Natural killer cell treated with Interleukin-12 subunit alpha and Interleukin-12 subunit beta and Interleukin-15 and Interleukin-18, amount 100 ng/mL, for 72 hours (primary cell): ENCODE results near the gene SREBF2. TPM values are rescaled to one million over a fixed set of nuclear protein-coding genes. Genes with fewer than 3 reads are reported as not detected.

ENCODE experiments used
- ATAC-seq, 2 donors: fragments of 150-1000 bp; cut with Tn5 transposase in 1 of 2; sonication (Bioruptor Pico), chemical (Tn5 transposase) in 1 of 2; 2 replicates each; pipeline ENCODE4 v1.10.0; 2021
- DNase-seq: peaks from one replicate; pipeline ENCODE4 v3.0.0; 2022; ENCODE audit warnings: low spot score
- H3K27ac Mint-ChIP-seq, 2 donors: 1 replicate in 1 of 2; 2 replicates in 1 of 2; pipeline ENCODE4 v1.8.0; 2022; ENCODE audit warnings: mixed read lengths in 2 of 2, mild to moderate bottlenecking in 1 of 2, moderate library complexity in 1 of 2
- H3K27me3 Mint-ChIP-seq, 2 donors: 1 replicate in 1 of 2; 2 replicates in 1 of 2; pipeline ENCODE4 v1.8.0; 2022; ENCODE audit warnings: mixed read lengths in 2 of 2
- H3K36me3 Mint-ChIP-seq: one replicate; pipeline ENCODE4 v1.8.0; 2022; ENCODE audit warnings: mixed read lengths
- H3K4me1 Mint-ChIP-seq, 2 donors: 1 replicate in 1 of 2; 2 replicates in 1 of 2; pipeline ENCODE4 v1.8.0; 2022; ENCODE audit warnings: low read depth in 2 of 2, mixed read lengths in 2 of 2, mild to moderate bottlenecking in 1 of 2
- H3K4me3 Mint-ChIP-seq: one replicate; pipeline ENCODE4 v1.8.0; 2022; ENCODE audit warnings: mixed read lengths
- H3K9me3 Mint-ChIP-seq: 2 replicates; pipeline ENCODE4 v1.8.0; 2022; ENCODE audit warnings: mixed read lengths
- total RNA-seq, 2 donors: library from RNA; stranded (reverse); gene quantifications; one replicate each; pipeline ENCODE4 v1.2.3, GENCODE V29; 2022

Gene SREBF2
- total RNA-seq, 2 donors from 2014 or later: 205 to 211 TPM

DNA sequence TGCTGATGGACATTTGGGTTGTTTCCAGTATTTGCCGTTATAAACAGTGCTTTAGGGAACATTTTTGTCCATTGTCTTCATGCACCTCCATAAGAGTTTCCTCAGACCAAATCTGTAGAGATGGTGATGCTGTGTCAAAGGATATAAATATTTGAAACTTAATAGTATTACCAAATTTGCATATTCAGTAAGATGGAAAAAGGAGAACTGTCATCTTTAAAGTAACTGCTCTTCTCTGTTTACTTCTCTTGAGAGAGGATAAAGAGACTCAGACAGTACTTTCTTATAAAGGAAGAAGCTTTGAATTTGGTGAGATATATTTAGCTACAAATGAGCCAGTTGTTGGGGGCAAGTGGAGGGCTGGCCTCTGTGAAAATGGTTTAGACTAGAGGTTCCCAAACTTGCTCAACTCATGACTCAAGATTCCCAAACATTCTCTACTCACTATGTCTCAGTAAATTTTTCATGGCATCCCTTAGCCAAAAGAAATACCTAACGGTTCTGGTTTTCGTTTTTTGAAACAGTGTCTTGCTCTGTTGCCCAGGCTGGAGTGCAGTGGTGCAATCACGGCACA is 55.8 kb downstream of the SREBF2 start:
- H3K27me3 Mint-ChIP-seq: no peaks in the 10 kb centered on the region
- peaks cover 18% of the 10 kb centered on the region for H3K36me3 Mint-ChIP-seq
- no peak overlapping the region for H3K4me3 Mint-ChIP-seq
- no peak for DNase-seq
- no peaks in the 10 kb centered on the region for H3K4me1 Mint-ChIP-seq
- ATAC-seq: no peak
- H3K27ac Mint-ChIP-seq: no peak overlapping the region
- no peaks in the 10 kb centered on the region for H3K9me3 Mint-ChIP-seq

DNA sequence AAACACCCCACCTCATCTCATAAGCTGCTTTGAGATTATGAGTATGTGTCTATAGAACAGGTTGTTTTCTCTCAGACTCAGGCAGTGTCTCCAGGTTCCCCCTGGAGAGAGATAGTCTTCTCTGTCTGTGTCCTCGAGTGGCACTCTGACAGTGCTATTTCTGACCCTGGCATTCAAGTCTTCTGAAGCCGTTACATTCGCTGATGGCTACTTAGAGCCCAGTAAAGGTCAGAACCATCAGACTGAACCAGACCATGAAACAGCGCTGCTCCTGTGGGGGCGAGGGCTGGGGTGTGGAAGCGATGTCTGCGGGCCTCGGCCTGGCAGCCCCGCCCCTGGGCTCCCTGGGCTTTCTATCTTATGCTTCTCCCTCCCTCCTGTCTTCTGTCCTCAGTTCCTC is 58.5 kb downstream of the SREBF2 start:
- no peak for ATAC-seq
- no peaks in the 10 kb centered on the region for H3K9me3 Mint-ChIP-seq
- no peak overlapping the region for H3K27ac Mint-ChIP-seq
- H3K4me1 Mint-ChIP-seq: no peaks in the 10 kb centered on the region
- H3K4me3 Mint-ChIP-seq: no peak overlapping the region
- peaks cover 18% of the 10 kb centered on the region for H3K36me3 Mint-ChIP-seq
- no peak for DNase-seq
- no peaks in the 10 kb centered on the region for H3K27me3 Mint-ChIP-seq

DNA sequence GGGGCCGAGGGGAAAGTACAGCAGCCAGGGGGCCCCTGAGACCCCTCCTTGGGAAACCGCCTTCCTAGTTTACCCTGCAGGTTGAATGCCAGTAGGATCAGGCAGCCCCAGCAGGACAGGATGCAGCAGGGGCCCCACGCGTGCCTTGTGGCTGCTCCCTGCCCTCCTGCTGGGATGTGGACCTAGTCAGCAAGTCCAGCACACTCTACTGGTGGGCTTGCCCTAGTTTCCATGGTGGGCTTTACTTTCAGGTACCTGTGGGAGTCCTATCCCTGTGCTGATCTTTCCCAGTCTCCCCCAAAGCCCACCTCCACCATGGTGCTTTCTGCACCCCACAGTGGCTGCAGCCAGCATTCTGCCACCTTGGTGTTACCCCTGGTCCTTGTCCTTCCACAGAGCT is 59.8 kb downstream of the SREBF2 start:
- peaks cover 0 to 3% of the 10 kb centered on the region in 2 donors for H3K4me1 Mint-ChIP-seq
- peak overlapping the region in 1 of 2 donors; percentile 67 for H3K27ac Mint-ChIP-seq
- H3K36me3 Mint-ChIP-seq: peaks cover 13% of the 10 kb centered on the region

DNA sequence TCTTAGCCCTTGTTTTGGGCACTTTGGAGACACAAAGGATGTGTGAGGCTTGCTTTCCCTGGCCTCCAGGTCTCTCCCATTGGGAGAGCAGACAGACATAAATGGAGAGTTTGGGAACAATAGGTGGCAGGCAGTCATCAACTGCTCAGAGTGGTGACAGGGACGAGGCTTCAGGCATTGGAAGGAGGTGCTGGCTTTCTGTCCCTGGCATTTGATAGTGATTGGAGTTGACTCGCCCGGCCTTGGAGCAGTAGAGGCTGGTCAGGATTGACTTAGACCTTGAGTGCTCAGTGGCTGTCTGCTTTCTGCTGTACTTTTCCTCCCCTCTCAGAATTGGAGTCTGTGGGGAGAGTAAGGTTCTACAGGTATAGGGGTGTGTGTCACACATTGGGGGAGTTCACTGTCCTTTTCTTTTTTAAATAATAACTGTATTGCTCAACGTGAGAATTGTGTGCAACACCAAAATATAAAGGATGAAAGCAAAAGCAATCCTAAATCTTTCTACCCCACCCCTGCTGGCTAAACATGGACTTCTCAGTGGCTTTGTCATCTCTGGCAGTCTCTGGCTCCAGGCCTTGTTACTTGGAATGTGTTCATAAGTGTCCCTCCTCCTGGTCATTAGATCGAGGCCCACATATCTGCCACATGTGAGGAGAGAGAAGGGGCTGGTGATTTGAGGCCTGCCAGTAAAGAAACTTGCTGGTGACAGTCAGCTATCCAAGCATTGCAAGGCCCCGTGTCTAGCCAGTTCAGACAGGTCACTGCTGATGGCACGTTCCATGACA is 60.9 kb downstream of the SREBF2 start:
- Mint-ChIP-seq H3K27ac (no peak overlapping the region), H3K9me3 (no peaks in the 10 kb centered on the region), H3K27me3 (no peaks in the 10 kb centered on the region), H3K36me3 (peaks cover 5% of the 10 kb centered on the region), H3K4me3 (no peak overlapping the region), H3K4me1 (peaks cover 0 to 3% of the 10 kb centered on the region in 2 donors)
- DNase-seq: no peak
- no peak for ATAC-seq

More for the DNA sequence above, 59.8 kb downstream of the SREBF2 start:
- H3K9me3 Mint-ChIP-seq: no peaks in the 10 kb centered on the region
- DNase-seq (no peak), ATAC-seq (no peak)
- H3K4me3 Mint-ChIP-seq: no peak overlapping the region
- no peaks in the 10 kb centered on the region for H3K27me3 Mint-ChIP-seq

DNA sequence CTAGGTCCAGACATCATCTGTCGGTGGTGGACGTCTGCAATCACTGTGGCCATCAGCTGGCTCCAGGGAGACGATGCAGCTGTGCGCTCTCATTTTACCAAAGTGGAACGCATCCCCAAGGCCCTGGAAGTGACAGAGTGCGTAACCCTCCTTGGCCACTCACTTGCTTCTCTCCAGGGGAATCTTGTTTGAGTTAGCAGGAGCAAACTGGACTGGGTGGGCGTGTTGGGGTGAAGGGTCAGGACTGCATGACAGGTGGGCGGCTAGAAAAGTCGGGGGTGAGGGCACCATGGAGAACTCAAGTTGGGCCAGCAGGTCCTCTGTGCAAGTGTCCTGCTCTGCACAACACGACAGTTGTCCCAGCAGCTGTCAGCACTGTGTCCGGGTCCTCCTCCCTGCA is 65.7 kb downstream of the SREBF2 start:
- Mint-ChIP-seq H3K36me3 (no peaks in the 10 kb centered on the region), H3K4me3 (no peak overlapping the region), H3K4me1 (peaks cover 0 to 3% of the 10 kb centered on the region in 2 donors), H3K9me3 (no peaks in the 10 kb centered on the region), H3K27ac (no peak overlapping the region), H3K27me3 (no peaks in the 10 kb centered on the region)
- ATAC-seq: no peak
- no peak for DNase-seq

DNA sequence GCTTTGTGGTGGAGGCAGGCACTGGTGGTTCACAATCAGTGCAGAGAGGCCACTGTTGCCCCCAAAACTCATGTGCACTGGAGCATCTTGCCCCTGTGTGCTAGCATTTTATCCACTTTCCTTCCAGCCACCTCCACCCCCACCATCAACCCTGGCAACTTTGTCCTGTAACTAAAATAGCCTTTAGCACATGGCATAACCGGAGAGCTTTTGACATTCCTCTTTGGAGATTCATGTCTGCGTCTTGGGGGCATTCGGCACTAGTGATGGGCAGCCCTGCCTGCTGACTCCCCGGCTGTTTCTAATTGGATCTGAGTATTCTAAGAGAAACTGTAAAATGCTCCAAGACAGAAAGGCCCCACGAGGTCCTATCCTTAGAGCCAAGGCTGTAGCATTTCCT is 66.2 kb downstream of the SREBF2 start:
- Mint-ChIP-seq H3K4me1 (peaks cover 0 to 3% of the 10 kb centered on the region in 2 donors), H3K4me3 (no peak overlapping the region), H3K9me3 (no peaks in the 10 kb centered on the region), H3K36me3 (no peaks in the 10 kb centered on the region), H3K27me3 (no peaks in the 10 kb centered on the region), H3K27ac (no peak overlapping the region)
- peak; percentile 44 for DNase-seq
- no peak for ATAC-seq

DNA sequence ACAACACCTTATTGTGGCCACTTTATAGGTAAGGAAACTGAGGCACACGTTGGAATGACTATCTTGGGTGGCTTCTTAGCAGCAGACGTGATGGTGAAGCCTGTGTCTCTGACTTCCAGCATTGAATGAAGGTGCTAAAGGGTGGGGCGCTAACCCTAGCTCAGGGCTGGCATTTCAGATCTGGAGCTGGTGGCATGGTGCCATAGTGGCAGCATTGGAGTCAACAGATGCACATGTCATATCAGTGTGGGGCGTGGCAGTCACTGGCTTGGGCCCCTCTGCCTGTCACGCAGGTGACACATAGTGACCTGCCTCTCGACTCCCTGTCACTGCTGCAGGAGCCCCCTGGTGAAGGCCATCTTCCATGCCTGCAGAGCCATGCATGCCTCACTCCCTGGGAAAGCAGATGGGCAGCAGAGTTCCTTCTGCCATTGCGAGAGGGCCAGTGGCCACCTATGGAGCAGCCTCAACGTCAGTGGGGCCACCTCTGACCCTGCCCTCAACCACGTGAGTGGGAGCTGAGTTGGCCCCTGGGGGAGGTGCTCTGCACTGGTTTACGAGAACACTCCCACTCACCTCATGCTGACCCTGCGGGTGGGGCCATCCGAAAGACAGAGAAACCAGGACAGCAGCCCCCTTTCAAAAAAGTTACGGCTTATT is 67.2 kb downstream of the SREBF2 start:
- no peak overlapping the region for H3K4me3 Mint-ChIP-seq
- no peak overlapping the region for H3K27ac Mint-ChIP-seq
- H3K36me3 Mint-ChIP-seq: no peaks in the 10 kb centered on the region
- H3K4me1 Mint-ChIP-seq: peaks cover 0 to 3% of the 10 kb centered on the region in 2 donors
- no peaks in the 10 kb centered on the region for H3K9me3 Mint-ChIP-seq
- ATAC-seq (no peak), DNase-seq (no peak)
- H3K27me3 Mint-ChIP-seq: no peaks in the 10 kb centered on the region

DNA sequence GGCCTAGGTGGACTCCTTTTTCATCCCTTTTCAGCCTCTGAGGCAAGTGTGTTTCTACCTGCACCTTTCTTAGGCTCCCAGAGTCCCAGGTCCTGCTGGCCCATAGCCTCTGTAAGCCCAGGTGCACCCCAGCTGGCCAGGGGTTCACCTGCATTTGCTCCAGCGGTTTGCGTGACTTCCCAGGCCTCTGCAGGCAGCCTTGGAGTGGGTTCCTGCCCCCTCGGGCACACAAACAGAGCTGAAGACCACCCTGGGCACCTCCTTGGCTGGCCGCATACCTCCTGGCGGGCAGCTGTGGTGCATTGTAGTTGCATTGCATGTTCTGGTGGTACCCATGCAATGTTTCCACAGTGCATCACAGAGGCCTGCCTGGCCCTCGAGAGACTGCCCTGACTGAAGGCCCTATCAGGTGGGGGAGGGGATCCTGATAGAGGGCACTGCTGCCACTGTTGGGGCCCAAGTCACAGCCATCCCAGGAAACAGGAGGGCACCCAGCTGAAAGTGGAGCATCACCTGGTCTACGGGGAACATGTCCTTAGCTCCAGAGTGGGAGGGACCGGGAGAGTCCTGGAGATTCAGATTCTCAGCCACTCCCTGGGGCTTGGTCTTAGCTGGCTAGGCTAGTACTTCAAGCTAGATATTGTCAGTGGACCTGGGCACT is 67.9 kb downstream of the SREBF2 start:
- no peaks in the 10 kb centered on the region for H3K9me3 Mint-ChIP-seq
- H3K27ac Mint-ChIP-seq: no peak overlapping the region
- no peaks in the 10 kb centered on the region for H3K36me3 Mint-ChIP-seq

DNA sequence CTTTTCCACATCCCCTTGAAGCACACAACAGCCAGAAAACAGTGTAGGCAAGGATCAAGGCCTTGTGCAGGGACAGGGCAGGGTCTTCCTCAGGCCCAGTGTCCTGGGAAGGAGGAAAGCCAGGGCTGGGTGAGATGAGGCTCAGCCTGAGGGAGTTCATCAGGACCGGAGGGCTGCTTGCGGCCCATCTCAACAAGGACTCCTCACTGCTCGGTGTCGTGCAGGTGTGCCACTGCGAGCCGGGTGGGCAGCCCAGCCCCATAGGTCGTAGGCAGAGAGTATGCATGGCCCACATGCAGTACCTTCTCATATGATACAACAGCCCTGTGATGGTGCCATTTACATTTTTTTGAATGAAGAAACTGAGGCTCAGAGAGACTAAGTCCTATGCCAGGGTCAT is 69.1 kb downstream of the SREBF2 start:
- H3K27me3 Mint-ChIP-seq: no peaks in the 10 kb centered on the region
- no peaks in the 10 kb centered on the region for H3K9me3 Mint-ChIP-seq
- peaks cover 0 to 1% of the 10 kb centered on the region in 2 donors for H3K4me1 Mint-ChIP-seq
- H3K4me3 Mint-ChIP-seq: no peak overlapping the region
- H3K36me3 Mint-ChIP-seq: no peaks in the 10 kb centered on the region
- no peak overlapping the region for H3K27ac Mint-ChIP-seq
- ATAC-seq: no peak
- DNase-seq: peak; percentile 58

More for the DNA sequence above, 67.9 kb downstream of the SREBF2 start:
- Mint-ChIP-seq H3K4me1 (peaks cover 0 to 3% of the 10 kb centered on the region in 2 donors), H3K27me3 (no peaks in the 10 kb centered on the region), H3K4me3 (no peak overlapping the region)
- no peak for DNase-seq
- no peak for ATAC-seq

DNA sequence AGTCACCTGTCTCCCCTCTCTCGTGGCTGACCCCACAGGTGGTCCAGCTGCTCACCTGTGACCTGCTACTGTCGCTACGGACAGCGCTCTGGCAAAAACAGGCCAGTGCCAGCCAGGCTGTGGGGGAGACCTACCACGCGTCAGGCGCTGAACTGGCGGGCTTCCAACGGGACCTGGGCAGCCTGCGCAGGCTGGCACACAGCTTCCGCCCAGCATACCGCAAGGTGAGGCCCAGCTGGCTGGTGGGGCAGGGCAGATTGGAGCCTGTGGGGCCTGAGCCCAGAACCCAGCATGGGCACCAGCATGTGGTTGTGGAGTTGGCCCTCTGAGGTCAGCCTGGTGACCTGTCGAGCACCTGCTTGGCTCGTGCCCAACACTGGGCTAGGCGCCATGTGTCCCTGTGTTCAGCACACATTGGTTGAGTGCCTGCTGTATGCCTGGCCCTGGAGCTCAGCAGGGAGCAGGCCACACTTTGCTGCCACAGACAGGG is 70.1 kb downstream of the SREBF2 start:
- Mint-ChIP-seq H3K27ac (no peak overlapping the region), H3K27me3 (no peaks in the 10 kb centered on the region), H3K4me3 (no peak overlapping the region), H3K9me3 (no peaks in the 10 kb centered on the region), H3K36me3 (no peaks in the 10 kb centered on the region), H3K4me1 (peaks cover 0 to 8% of the 10 kb centered on the region in 2 donors)
- ATAC-seq (no peak), DNase-seq (no peak)

DNA sequence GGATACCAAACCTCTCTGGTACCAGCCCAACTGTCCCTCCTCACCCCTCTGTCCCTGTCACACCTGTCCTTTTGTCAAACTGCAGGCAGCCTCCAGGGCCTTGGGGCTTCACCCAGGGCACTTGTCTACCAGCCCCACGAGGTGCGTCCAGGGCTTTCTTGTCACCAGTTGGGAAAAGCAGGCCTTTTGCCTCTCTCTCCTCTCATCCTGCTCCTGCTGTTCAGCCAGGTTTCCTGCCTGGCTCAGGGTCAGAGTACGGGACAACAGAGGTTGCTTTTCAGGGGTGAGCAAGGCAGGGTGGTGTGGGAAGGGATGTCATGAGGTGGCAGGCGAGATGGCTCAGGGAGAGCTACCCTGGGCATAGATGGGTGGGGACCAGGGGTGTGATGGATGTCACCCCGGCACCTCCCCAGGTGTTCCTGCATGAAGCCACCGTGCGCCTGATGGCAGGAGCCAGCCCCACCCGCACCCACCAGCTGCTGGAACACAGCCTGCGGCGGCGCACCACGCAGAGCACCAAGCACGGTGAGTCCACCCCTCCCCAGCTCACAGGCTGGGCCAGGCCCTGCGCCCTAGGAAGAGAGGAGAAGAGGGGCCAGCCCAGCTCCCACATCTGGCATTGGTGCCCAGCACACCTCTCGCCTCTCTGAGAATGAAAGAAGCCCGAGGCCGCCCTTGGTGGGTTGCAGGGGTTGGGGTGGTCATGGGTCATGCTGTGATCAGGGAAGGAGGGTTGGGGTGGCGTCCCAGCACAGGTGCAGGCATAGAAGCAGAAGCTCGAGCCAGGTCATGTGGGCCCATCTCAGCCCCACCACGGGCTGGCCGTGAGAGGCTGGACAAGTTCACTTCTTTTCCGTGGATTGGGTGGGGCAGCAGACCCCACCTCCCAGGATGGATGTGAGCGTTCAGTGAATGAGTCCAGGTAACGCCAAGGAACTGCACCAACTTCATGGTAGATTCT is 71.8 kb downstream of the SREBF2 start:
- Mint-ChIP-seq H3K36me3 (no peaks in the 10 kb centered on the region), H3K27ac (no peak overlapping the region), H3K4me1 (peaks cover 5 to 18% of the 10 kb centered on the region in 2 donors), H3K27me3 (no peaks in the 10 kb centered on the region), H3K4me3 (no peak overlapping the region), H3K9me3 (no peaks in the 10 kb centered on the region)
- ATAC-seq (no peak), DNase-seq (no peak)

DNA sequence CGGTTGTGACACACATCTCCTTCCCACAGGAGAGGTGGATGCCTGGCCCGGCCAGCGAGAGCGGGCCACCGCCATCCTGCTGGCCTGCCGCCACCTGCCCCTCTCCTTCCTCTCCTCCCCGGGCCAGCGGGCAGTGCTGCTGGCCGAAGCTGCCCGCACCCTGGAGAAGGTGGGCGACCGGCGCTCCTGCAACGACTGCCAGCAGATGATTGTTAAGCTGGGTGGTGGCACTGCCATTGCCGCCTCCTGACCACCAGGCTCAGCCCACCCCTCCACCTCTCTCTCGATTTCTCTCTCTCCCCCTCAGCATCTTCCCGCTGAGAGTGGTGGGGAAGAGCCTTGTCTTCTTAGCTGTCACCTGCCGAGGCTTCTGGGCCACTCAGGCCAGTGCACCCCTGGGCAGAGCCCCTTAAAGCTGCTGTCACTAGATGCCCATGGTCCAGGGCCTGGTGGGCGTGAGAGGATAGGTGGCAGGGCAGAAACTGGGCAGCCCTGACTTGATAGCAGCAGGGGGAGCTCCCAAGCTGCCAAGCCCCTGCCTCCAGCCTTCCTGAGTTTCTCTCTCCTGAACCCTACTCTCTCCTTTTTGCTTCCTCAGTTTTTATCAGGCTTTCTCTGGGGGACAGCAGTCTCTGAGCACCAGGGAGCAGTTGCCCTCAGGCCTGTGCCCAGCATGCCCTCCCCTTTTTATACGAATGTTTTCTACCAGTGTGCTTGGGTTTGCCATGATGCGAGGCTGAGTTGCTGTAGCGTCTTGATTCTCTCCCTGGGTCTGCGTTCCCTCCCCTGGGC is 72.7 kb downstream of the SREBF2 start:
- no peak overlapping the region for H3K27ac Mint-ChIP-seq
- H3K27me3 Mint-ChIP-seq: no peaks in the 10 kb centered on the region
- ATAC-seq: no peak
- H3K9me3 Mint-ChIP-seq: no peaks in the 10 kb centered on the region
- H3K4me3 Mint-ChIP-seq: no peak overlapping the region
- H3K4me1 Mint-ChIP-seq: peaks cover 5 to 18% of the 10 kb centered on the region in 2 donors
- H3K36me3 Mint-ChIP-seq: no peaks in the 10 kb centered on the region
- DNase-seq: peak; percentile 50
